SK-N-MC (cell line): ENCODE data around the gene MCM6.
"Not testable (repeated sequence)": the region's sequence is repeated elsewhere in the genome, so short reads cannot be mapped to it uniquely, and the experiment has no call there.

Experiments used
- DNase-seq: peaks from one replicate; pipeline ENCODE4 v3.0.0-alpha.2; 2011; ENCODE audit warnings: low read depth, low spot score
- H3K27ac ChIP-seq: fragments of 200-600 bp; sonication (generic); 2 replicates; pipeline ENCODE4 v1.5.1; 2016; ENCODE audit warnings: mixed run types
- H3K36me3 ChIP-seq: fragments of 200-600 bp; sonication (generic); 2 replicates; pipeline ENCODE4 v1.6.1; 2017; ENCODE audit warnings: antibody characterized with exemption, low read length, mixed read lengths; ENCODE audit not compliant: insufficient read depth
- H3K4me3 ChIP-seq: fragments of 200-600 bp; sonication (generic); 2 replicates; pipeline ENCODE4 v1.5.1; 2016
- H3K9ac ChIP-seq: fragments of 200-600 bp; sonication (generic); 2 replicates; pipeline ENCODE4 v1.8.0; 2017; ENCODE audit warnings: mixed run types, mixed read lengths; ENCODE audit not compliant: insufficient read length
- H3K9me3 ChIP-seq: fragments of 200-600 bp; sonication (generic); 2 replicates; pipeline ENCODE4 v1.6.1; 2017; ENCODE audit warnings: low read depth, mild to moderate bottlenecking, antibody characterized with exemption, low read length, moderate library complexity, mixed read lengths
- EZH2 ChIP-seq: fragments of 200-600 bp; sonication (generic); IDR thresholded peaks from one replicate; pipeline ENCODE4 v1.6.1; 2017; ENCODE audit warnings: antibody characterized with exemption
- FOXP2 ChIP-seq: optimal IDR thresholded peaks from 2 replicates; pipeline ENCODE3; 2011; ENCODE audit warnings: mild to moderate bottlenecking, moderate library complexity; ENCODE audit not compliant: insufficient read depth; ENCODE audit errors: extremely low read length, control extremely low read depth
- POLR2AphosphoS5 ChIP-seq: IDR thresholded peaks from 2 replicates; pipeline ENCODE4 v1.6.1; 2012; ENCODE audit warnings: mild to moderate bottlenecking, low read depth, low read length, borderline replicate concordance

Gene MCM6

DNA sequence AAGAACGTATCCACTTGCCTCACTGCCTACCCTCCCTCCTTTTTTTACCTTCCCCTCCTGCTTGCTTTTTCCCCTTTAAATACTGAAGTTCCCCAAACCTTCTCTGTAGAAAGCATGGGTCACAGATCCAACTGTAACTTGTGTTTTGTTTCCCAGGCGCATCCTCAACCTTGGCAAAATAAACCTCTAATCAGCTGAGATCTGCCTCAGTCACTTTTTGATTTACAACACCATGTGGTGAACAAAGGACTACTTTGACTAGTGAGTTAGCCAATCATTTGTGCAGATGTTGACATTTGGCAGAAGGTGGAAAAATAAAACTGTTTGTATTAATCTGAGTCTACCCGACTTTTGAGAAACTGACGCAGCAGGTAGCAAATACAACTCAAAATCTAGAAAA, 23.3 kb upstream of the MCM6 start:
- no peak overlapping the region for H3K4me3 ChIP-seq
- H3K9me3 ChIP-seq = no peaks in the 10 kb centered on the region
- 0 out of 2 replicates have a peak, but pooled peaks cover 2% of the 10 kb centered on the region for H3K36me3 ChIP-seq
- H3K27ac ChIP-seq = no peak overlapping the region
- no peak overlapping the region for H3K9ac ChIP-seq
- TF ChIP-seq FOXP2 (no peak), POLR2AphosphoS5 (no peak), EZH2 (no peak)
- no peak for DNase-seq

DNA sequence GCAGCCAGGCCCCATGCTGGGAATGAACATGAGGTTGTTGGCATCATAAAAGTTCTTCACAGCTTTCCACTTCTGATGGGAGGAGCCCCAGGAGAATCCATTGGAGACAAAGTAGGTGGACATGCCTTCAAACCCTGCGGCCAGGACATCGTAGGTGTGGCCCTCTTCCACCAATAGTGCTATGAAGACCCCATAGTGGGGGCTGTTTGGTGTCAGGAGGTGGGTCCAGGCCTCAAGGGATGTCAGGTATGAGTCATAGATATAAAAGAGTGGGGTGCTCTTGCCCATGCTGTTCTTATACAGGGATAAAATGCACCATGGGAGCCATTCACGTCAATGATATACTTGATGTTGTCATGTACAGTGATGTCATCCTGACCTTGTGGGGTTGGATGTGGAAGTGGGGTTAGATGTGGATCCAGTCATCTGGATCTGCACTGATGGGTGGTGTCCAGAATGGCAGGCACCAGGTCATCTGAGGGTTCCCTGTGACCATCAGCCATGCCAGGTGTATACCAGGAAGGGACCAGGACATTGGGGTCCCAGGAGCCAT, 22.1 kb upstream of the MCM6 start:
- TF ChIP-seq FOXP2 = no peak
- TF ChIP-seq POLR2AphosphoS5 = no peak
- TF ChIP-seq EZH2 = no peak
- Histone ChIP-seq H3K27ac (no peak overlapping the region), H3K9me3 (no peaks in the 10 kb centered on the region), H3K36me3 (no peaks in the 10 kb centered on the region), H3K4me3 (no peak overlapping the region), H3K9ac (no peak overlapping the region)
- no peak for DNase-seq

GRCh38 chr2:135894930-135895329, 18.7 kb upstream of the MCM6 start:
- H3K4me3 ChIP-seq = no peak overlapping the region
- H3K9ac ChIP-seq = no peak overlapping the region
- H3K36me3 ChIP-seq = no peaks in the 10 kb centered on the region
- TF ChIP-seq EZH2 (no peak), POLR2AphosphoS5 (no peak), FOXP2 (no peak)
- no peak for DNase-seq
- no peaks in the 10 kb centered on the region for H3K9me3 ChIP-seq
- H3K27ac ChIP-seq = no peak overlapping the region

DNA sequence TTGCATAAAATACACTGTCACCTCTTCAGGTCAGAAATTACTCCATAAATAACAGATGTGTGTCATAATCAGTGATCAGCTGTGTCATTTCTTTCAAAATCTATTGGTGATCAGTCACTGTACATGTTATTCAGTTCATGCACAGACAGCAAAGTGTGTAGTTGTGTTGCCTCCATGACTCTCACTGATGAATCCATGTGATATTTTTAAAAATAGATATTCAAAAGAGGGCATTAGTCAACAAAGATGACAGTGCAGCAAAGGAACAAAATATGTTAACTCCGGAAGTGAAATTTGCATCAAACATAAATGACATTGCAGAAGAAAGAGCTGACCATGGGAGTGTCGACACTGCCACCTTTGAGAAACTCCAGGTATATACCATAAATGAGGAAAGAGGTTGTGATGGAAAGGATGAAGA, 17.1 kb upstream of the MCM6 start:
- no peak overlapping the region for H3K9ac ChIP-seq
- H3K27ac ChIP-seq = no peak overlapping the region
- no peak overlapping the region for H3K4me3 ChIP-seq
- no peaks in the 10 kb centered on the region for H3K36me3 ChIP-seq
- no peaks in the 10 kb centered on the region for H3K9me3 ChIP-seq
- TF ChIP-seq FOXP2 (no peak), EZH2 (no peak), POLR2AphosphoS5 (no peak)
- no peak for DNase-seq

GRCh38 chr2:135890835-135891234, 14.6 kb upstream of the MCM6 start:
- TF ChIP-seq POLR2AphosphoS5 (no peak), EZH2 (no peak), FOXP2 (no peak)
- Histone ChIP-seq H3K36me3 (no peaks in the 10 kb centered on the region), H3K9me3 (no peaks in the 10 kb centered on the region), H3K9ac (no peak overlapping the region), H3K27ac (no peak overlapping the region), H3K4me3 (no peak overlapping the region)
- no peak for DNase-seq

- Histone ChIP-seq H3K36me3 (no peaks in the 10 kb centered on the region), H3K27ac (no peak overlapping the region), H3K9ac (no peak overlapping the region), H3K9me3 (no peaks in the 10 kb centered on the region), H3K4me3 (no peak overlapping the region)
- TF ChIP-seq FOXP2 (no peak), EZH2 (no peak), POLR2AphosphoS5 (no peak)
- no peak for DNase-seq
These were observed 13.9 kb upstream of the MCM6 start for GRCh38 chr2:135890149-135890548.

DNA sequence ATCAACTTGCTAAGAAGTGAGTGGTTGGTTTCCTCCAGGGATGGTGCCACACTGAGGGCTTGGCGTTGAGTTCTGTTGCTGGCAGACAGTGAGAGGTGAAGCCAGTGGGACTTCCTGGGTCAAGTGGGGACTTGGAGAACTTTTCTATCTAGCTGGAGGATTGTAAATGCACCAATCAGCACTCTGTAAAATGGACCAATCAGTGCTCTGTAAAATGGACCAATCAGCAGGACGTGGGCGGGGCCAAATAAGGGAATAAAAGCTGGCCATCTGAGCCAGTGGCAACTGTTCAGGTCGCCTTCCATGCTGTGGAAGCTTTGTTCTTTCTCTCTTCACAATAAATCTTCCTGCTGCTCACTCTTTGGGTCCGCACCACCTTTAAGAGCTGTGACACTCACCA, 12.3 kb upstream of the MCM6 start:
- H3K27ac ChIP-seq, H3K9ac ChIP-seq, DNase-seq, H3K4me3 ChIP-seq, H3K36me3 ChIP-seq, H3K9me3 ChIP-seq: not testable (repeated sequence)

DNA sequence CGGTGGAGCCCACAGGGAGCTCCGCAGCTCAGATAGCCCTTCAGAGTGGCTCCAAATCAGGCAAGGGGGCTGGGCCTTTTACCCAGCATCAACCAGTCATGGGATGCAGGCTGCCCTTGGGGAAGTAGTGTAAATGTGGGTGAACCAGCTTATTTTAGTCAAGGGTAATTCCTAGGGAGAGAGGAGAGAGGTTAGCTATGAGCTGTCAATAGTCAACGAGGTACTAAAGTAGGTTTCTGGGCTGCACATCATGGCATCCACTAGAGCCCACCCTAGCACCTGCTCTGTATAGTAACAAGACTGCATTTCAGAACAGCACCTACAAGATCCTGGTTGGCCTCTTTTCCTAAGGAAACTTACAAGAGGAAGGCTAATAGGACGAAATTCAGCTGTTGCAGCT, 9.5 kb upstream of the MCM6 start:
- H3K9me3 ChIP-seq = no peaks in the 10 kb centered on the region
- no peak overlapping the region for H3K4me3 ChIP-seq
- no peak overlapping the region for H3K27ac ChIP-seq
- TF ChIP-seq POLR2AphosphoS5 = no peak
- no peak for TF ChIP-seq FOXP2
- TF ChIP-seq EZH2 = no peak
- no peak overlapping the region for H3K9ac ChIP-seq
- H3K36me3 ChIP-seq = no peaks in the 10 kb centered on the region
- no peak for DNase-seq

DNA sequence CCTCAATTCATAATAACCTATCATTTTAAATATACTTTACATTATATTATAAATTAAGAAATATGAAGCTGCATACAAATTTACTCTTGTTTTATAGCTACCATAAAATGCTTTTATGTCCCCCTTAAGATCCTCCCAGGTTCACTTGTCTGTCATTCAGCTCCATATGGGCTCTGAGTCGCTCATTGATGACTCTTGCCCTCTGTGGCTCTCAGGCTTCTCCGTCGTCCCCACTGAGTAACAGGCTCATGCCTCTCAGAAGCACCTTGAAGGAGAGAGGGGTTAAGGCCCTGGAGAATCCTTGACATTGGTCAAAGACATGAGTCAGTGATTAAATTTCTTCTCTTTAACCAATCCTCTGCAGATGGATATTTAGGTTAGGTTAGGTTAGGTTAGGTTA, 6.2 kb upstream of the MCM6 start:
- DNase-seq = no peak
- Histone ChIP-seq H3K27ac (no peak overlapping the region), H3K9ac (no peak overlapping the region), H3K4me3 (no peak overlapping the region), H3K36me3 (no peaks in the 10 kb centered on the region), H3K9me3 (no peaks in the 10 kb centered on the region)
- TF ChIP-seq EZH2 (no peak), POLR2AphosphoS5 (no peak), FOXP2 (no peak)

DNA sequence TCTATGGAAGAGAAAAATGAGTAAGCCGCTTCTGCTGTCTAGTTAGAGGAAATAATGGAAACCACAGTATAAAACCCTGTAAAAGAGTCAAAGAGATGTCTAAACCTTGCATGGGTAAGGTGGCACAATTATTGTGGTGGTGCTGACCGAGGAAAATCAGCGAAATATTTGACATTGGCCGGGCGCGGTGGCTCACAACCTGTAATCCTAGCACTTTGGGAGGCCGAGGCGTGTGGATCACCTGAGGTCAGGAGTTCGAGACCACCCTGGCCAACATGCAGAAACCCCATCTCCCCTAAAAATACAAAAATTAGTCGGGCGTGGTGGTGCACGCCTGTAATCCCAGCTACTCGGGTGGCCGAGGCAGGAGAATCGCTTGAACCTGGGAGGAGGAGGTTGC, 527 bp upstream of the MCM6 start:
- peaks cover 30% of the 10 kb centered on the region for H3K36me3 ChIP-seq
- peak overlapping the region; percentile 96 for H3K4me3 ChIP-seq
- H3K27ac ChIP-seq, H3K9me3 ChIP-seq, DNase-seq: not testable (repeated sequence)
- H3K9ac ChIP-seq = peak overlapping the region; percentile 68
